GM18498 (cell line): ENCODE measurements around the gene CCDC43.
"Not testable (repeated sequence)": the region's sequence is repeated elsewhere in the genome, so short reads cannot be mapped to it uniquely, and the experiment has no call there.

Experiments
- ATAC-seq: cut with Tn5 transposase; IDR thresholded peaks from one replicate; pipeline ENCODE4 v1.9.1; 2021; ENCODE audit warnings: mild to moderate bottlenecking, moderate library complexity; ENCODE audit not compliant: unreplicated experiment

CCDC43 gene

DNA sequence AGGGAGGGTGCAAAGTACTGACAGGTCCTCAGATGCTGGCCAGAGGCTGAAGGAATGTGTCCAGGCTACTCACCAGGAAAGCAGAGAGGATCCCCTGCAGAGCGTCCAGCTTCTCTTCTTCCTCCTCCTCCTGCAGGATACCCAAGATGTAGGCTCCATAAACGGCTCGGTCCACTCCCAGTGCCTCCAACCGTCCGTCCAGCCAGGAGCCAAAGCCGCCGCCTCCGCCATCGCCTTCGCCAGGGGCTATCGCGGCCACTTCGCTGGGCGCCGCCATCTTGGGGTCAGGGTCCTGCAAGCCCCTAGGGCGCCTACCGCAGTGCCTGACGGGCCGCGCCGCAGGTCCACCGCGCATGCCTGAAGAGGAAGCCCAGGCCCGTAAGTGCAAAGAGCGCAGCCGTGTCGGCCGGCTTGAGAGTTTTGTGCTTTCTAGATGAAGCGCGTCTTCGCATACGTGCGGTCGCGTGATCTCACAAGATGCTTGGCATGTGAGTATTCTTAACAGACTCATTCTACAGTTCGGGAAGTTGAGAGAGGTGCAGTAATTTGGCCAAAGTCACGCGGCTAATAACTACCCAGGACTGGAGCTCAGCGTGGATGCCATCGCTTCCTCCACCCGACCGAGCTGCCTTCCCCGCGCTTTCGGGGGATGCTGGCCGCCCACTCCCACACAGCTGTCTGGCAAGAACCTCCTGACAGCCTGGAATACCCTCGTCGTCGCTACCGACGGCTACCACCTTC lies at the start of gene CCDC43:
TSS of gene CCDC43 (minus strand) at position 300 of the 741 bp plus-strand sequence. CDS start at position 277, 23 bp downstream.
- ATAC-seq, result peak; percentile 90

- ATAC-seq, result no peak
Observed at GRCh38 chr17:44738214-44738906, 48.8 kb upstream of the CCDC43 start.

- ATAC-seq, result no peak
Observed at GRCh38 chr17:44736551-44737240, 47.1 kb upstream of the CCDC43 start.

DNA sequence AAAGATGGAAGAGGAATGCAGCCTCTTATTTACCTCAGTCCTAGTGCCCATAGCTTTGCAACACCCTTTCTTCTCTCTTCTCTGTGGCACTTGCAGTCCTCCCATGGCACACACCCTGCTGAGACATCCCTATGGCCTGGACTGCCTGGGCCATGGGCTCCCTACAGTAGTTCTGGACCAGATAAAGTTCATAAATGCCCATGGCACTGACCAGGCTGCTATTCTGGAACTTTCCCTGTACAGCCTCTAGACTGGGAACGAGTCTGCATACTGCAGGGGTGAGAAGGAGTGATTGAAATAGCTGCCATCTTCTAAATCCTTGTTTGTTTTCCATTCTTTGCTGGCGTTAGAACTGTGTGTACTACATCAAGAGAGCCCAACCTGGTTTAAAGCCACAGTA lies 44.7 kb upstream of the CCDC43 start:
- no peak for ATAC-seq

DNA sequence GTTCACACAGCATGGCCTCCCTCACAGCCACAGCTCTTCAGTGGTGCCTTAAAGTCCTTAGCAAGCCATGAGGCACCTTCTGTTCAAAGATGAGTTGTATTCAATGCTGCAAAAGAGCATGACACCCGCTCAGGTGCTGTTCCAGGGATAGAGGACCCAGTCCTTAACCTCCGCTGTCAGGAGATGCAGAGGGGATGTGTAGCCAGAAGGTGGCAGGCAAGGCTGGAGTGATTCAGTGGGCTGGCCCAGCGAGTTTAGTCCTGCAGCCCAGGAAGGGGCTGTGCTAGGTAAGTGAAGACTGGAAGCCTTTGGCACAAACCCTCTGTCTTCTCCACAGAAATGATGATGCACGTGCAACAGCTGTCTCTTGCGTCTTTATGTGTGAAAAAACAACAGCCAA lies 44.2 kb upstream of the CCDC43 start:
- ATAC-seq, result no peak

DNA sequence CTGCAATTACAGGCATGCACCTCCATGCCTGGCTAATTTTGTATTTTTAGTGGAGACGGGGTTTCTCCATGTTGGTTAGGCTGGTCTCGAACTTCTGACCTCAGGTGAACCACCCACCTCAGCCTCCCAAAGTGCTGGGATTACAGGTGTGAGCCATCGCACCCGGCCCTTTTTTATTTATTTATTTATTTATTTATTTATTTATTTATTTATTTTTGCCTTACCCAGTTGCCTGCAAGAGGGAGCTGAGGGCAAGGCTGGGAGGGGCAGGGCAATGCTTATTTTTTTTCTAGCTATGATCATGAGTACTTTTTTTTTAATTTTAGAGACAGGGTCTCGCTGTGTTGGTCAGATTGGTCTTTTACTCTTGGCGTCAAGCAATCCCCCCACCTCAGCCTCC lies 36.5 kb upstream of the CCDC43 start:
- ATAC-seq, result not testable (repeated sequence)

- ATAC-seq, result no peak
Observed at GRCh38 chr17:44722254-44722653, 32.7 kb upstream of the CCDC43 start.

DNA sequence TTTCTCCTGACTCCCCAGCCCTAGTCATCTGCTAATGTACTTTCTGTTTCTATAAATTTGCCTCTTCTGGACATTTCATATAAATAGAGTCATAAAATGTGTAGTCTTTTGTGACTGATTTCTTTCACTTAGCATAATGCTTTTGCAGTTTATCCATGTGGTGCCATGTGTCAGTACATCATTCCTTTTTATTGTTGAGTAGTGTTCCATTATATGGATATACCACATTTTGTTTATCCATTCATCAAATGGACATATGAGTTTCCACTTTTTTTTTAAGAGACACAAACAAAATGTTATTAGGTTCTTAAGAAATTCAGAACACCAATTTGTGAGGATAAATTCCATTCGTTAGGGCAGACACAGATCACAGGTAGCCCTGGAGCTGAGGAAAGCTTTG lies 29.9 kb upstream of the CCDC43 start:
- no peak for ATAC-seq

GRCh38 chr17:44708401-44709263 lies 19.1 kb upstream of the CCDC43 start, which contains the start of gene DBF4B:
TSS of gene DBF4B (plus strand) at chr17:44708665. CDS start at chr17:44708821, 156 bp downstream.
- ATAC-seq, result peak; percentile 60

GRCh38 chr17:44707755-44708400 lies 18.3 kb upstream of the CCDC43 start:
- no peak for ATAC-seq

GRCh38 chr17:44700288-44700687 lies 10.7 kb upstream of the CCDC43 start:
- ATAC-seq, result not testable (repeated sequence)

- ATAC-seq, result no peak
Observed at GRCh38 chr17:44693609-44694008, 4.0 kb upstream of the CCDC43 start.

DNA sequence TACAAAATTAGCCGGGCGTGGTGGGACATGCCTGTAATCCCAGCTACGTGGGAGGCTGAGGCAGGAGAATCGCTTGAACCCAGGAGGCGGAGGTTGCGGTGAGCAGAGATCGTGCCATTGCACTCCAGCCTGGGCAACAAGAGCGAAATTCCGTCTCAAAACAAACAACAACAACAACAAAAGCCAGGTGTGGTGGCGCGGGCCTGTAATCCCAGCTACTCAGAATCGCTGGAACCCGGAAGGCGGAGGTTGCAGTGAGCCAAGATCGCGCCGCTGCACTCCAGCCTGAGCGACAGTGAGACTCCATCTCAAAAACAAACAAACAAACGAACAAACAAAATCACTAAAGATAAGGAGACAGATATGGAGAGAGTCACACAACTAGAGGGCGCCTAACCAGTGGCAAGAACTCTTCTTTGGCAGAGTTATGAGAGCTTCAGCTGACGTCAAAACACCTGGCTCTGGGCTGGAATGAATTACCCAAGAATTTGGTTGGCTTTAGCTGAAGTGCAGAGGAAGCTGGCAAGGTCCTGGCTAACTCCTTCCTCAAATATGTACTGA lies 1.2 kb upstream of the CCDC43 start:
- ATAC-seq, result not testable (repeated sequence)

DNA sequence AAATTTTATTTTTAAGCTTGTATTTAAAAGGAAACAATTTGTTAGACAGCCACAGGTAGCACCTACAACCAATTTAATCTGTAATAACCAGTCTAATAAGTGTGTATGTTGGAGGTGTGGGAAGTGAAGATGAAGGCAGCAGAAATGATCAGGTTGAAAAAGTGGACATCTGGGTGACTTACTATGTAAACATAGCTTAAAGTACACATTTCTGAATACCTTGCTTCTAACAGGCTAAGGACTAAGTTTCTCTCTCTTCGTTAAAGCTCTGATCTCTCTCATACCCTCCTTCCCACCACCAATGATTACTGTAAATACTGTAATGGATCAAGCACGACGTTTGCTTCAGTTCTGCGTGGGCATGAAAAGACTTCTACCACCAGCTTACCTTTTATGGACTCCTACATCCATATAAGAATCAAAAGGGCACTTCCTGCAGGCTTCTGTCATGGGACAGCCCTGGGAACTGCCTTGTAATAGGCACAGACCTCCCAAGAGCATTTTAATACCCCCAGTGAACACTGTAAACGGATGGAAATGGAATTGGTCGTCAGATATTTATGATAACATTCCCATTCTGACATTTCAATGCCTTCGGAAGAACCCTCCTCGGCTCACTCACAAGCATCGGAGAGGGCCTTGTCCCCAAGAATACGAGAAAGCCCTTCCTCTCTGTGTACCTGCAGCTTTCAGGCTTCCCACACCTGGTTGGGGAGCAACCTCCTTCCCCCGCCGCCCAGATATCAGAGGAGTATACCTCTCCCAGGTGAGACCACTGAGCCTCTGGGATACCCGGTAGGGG lies 700 bp downstream of the CCDC43 start:
- no peak for ATAC-seq

DNA sequence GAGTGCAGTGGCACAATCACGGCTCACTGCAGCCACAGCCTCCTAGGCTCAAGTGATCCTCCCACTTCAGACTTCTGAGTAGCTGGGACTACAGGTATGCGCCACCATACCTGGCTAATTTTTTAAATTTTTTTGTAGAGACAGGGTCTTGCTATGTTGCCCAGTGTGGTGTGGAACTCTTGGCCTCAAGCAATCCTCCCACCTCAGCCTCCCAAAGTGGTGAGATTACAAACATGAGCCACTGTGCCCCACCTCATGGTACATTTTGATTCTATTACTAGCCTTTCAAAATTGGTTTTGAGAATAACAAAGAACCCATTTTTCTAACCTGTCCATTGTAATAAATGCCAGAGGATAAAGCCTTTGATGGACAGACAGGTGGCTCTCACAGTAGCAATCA lies 1.4 kb downstream of the CCDC43 start:
- no peak for ATAC-seq

- ATAC-seq, result no peak
Observed at GRCh38 chr17:44687756-44688155, 1.8 kb downstream of the CCDC43 start.

GRCh38 chr17:44683303-44683702 lies 6.3 kb downstream of the CCDC43 start:
- not testable (repeated sequence) for ATAC-seq

DNA sequence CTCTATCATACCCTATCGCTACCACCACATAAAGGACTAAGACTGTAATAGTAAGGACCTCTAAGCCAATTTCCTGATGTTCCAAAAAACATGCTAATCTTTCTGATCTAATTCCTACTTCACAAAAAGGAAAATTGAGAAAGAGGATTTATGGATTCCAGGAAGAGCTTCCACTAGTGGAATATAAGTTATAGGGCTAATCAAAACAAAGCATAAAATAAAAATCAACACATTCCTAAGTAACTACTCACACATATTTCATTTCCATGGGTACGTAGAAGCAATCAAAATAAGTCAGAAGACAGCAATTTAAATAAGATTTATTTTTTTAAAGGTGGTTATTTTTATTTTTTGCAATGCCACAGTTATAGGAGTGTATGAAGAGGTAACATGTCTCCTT lies 12.4 kb downstream of the CCDC43 start:
- ATAC-seq, result no peak

DNA sequence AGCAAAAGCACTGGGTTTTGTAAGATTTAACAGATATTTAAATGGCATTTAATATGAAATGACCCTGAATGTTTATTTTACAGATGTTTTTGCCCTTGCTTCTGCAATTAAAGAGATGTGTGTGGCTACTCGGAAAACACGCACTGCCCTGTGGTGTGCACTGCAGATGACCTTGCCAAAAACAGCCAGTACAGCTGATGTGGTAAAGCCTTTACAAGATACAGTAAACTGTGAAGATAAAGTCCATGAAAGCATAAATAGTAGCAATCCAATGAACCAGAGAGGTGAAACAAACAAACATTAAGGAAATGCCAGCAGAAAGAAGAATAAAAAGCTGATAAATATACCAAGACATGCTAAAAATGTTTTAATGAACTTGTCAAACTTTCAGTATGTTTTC lies 15.7 kb downstream of the CCDC43 start:
- ATAC-seq, result no peak
